Erythroblast (primary cell): Measurements from ENCODE around the gene CMTM7.

Source experiments
- GATA1 ChIP-seq: IDR thresholded peaks from 2 replicates; pipeline ENCODE4 v1.6.1; 2011; ENCODE audit warnings: low read depth, mild to moderate bottlenecking, control low read depth, low read length, moderate library complexity
- POLR2A ChIP-seq: IDR thresholded peaks from 2 replicates; pipeline ENCODE4 v1.6.1; 2011; ENCODE audit warnings: mild to moderate bottlenecking, low read length

DNA sequence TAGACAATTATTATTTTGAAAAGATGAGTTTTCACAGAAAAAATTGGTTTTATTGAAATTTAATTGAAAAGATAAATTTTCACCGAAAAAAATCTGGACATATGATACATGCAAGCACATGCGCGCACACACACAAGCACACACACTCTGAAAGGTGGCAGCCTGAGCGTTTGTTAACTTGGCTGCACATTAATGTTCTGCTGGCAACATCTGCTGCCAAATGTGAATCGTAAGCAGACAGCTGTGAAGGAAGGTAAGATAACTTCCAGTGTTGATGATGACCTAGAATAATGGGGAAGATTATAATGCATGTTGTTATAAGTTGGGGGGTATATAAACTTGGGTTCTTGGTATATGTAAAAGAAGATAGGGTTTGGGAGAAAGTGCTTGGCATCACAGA, 18.4 kb upstream of the CMTM7 start:
- TF ChIP-seq POLR2A (no peak), GATA1 (no peak)
